Right lobe of liver (tissue), 6 donors: ENCODE data around the gene PDIA5. TPM values are rescaled to one million over a fixed set of nuclear protein-coding genes. Genes with fewer than 3 reads are reported as not detected.

ENCODE experiments used
- ATAC-seq, 4 donors: fragments of 200-7000 bp; cut with Tn5 transposase; one replicate each; pipeline ENCODE4 v1.9.1; 2020; ENCODE audit warnings: mild to moderate bottlenecking in 4 of 4, moderate library complexity in 4 of 4
- DNase-seq, 3 donors: peaks; one replicate each; pipeline ENCODE4 v3.0.0-alpha.2; 2020
- H3K27ac ChIP-seq, 3 donors: fragments of 200-600 bp; one replicate each; pipeline ENCODE4 v1.8.0; 2022
- H3K27me3 ChIP-seq, 2 donors: fragments of 200-600 bp; one replicate each; pipeline ENCODE4 v1.8.0; 2022
- H3K36me3 ChIP-seq, 4 donors: fragments of 200-600 bp; sonication (generic) in 1 of 4; one replicate each; pipeline versions ENCODE4 v1.5.1 to v1.8.0; 2017 to 2022; ENCODE audit warnings: control low read depth in 1 of 4
- H3K4me1 ChIP-seq, 4 donors: fragments of 200-600 bp; sonication (generic) in 1 of 4; one replicate each; pipeline versions ENCODE4 v1.5.1 to v1.8.0; 2017 to 2022; ENCODE audit warnings: control low read depth in 1 of 4
- H3K4me3 ChIP-seq, 3 donors: fragments of 200-600 bp; one replicate each; pipeline ENCODE4 v1.8.0; 2022
- H3K9me3 ChIP-seq, 4 donors: fragments of 200-600 bp; sonication (generic) in 1 of 4; one replicate each; pipeline versions ENCODE4 v1.5.1 to v1.8.0; 2017 to 2022; ENCODE audit warnings: control low read depth in 1 of 4
- CTCF ChIP-seq, 4 donors: fragments of 200-600 bp in 3 of 4; fragments of 450-650 bp in 1 of 4; IDR thresholded peaks; one replicate each; pipeline versions ENCODE4 v1.5.1 to v1.8.0; 2016 to 2022; ENCODE audit warnings: antibody characterized with exemption in 4 of 4, mild to moderate bottlenecking in 2 of 4
- POLR2A ChIP-seq: fragments of 450-650 bp; IDR thresholded peaks from one replicate; pipeline ENCODE4 v1.6.1; 2017; ENCODE audit warnings: antibody characterized with exemption, mild to moderate bottlenecking
- WGBS: methylation state at CpG from one replicate; pipeline ENCODE4 v1.1.6; 2018; ENCODE audit warnings: low coverage, low lambda C conversion rate; ENCODE audit not compliant: insufficient coverage; ENCODE audit errors: missing lambda C conversion rate; 5-methylcytosine and 5-hydroxymethylcytosine counted together
- intact Hi-C, 2 donors: fragments of 100-400 bp; cut with DNase I; formaldehyde crosslinking; loops; one replicate each; pipeline versions ENCODE4 v1.11.2 to v1.14.1; 2022
- total RNA-seq, 6 experiments: library from RNA; depleted of rRNA in 2 of 6; stranded (reverse); fragments of >200 nt in 2 of 6; fragmentation: NEBNext Ultra II Directional in 3 of 6; extraction: Animal tissue kit (Norgen Biotek cat#: 25700) in 3 of 6; gene quantifications; one replicate each; pipeline versions ENCODE4 v1.1.0 to v1.2.4, GENCODE V29; 2016 to 2023
- donor health status: DM: no; HTN: yes; CAD: no.
- donor health status: DM: no; HTN: no; CAD: no.
- donor health status: DM: no; HTN: no; CAD: no.
- donor health status: DM: no; HTN: yes; CAD: no.
- donor health status: DM: no; HTN: yes; CAD: no.

PDIA5 gene
- total RNA-seq, 6 experiments from 2014 or later = 26.2 to 109 (median 51.9) TPM

- ATAC-seq (peak; percentile 60 to 79 (median 66)), DNase-seq (peak; percentile 78 to 92 (median 90))
- H3K4me1 ChIP-seq = peaks cover 2 to 35% (median 20%) of the 10 kb centered on the region in 4 donors
Observed at GRCh38 chr3:123067689-123068600, 1.1 kb downstream of the PDIA5 start.

GRCh38 chr3:123068601-123069381 lies 2.0 kb downstream of the PDIA5 start:
- peaks cover 2 to 35% (median 20%) of the 10 kb centered on the region in 4 donors for H3K4me1 ChIP-seq

More at GRCh38 chr3:123067689-123068600, 1.1 kb downstream of the PDIA5 start:
- intact Hi-C loops = no loop called here
- Histone ChIP-seq H3K27me3 (no peaks in the 10 kb centered on the region), H3K36me3 (no peaks in the 10 kb centered on the region), H3K27ac (peak overlapping the region; percentile 76 to 86 (median 83)), H3K4me3 (peak overlapping the region; percentile 93 to 99 (median 95)), H3K9me3 (no peaks in the 10 kb centered on the region)
- 24% methylated on average over 5 of the region's 24 CpGs for WGBS
- TF ChIP-seq CTCF (IDR thresholded peaks at IDR 0.05) (no peak), POLR2A (peak; percentile 77)

GRCh38 chr3:123070510-123070909 lies 3.7 kb downstream of the PDIA5 start:
- Histone ChIP-seq H3K27me3 (no peaks in the 10 kb centered on the region), H3K4me1 (peaks cover 2 to 46% (median 23%) of the 10 kb centered on the region in 4 donors), H3K36me3 (no peaks in the 10 kb centered on the region), H3K4me3 (peak overlapping the region in 2 of 3 donors; percentile 25 to 99), H3K9me3 (no peaks in the 10 kb centered on the region), H3K27ac (peak overlapping the region in 1 of 3 donors; percentile 86)
- DNase-seq (peak; percentile 71 to 95 (median 94)), ATAC-seq (peak; percentile 29 to 63 (median 61))
- WGBS = 4% methylated on average over 3 of the region's 8 CpGs
- no peak for TF ChIP-seq POLR2A
- intact Hi-C loops = no loop called here

More at GRCh38 chr3:123068601-123069381, 2.0 kb downstream of the PDIA5 start:
- no peaks in the 10 kb centered on the region for H3K9me3 ChIP-seq
- peak overlapping the region; percentile 93 to 99 (median 95) for H3K4me3 ChIP-seq
- peak overlapping the region; percentile 68 to 86 (median 83) for H3K27ac ChIP-seq
- DNase-seq = peak; percentile 41 to 80 (median 76)
- ATAC-seq = peak; percentile 52 to 70 (median 62)
- no peaks in the 10 kb centered on the region for H3K36me3 ChIP-seq
- intact Hi-C loops = no loop called here
- TF ChIP-seq CTCF (IDR thresholded peaks at IDR 0.05) (no peak), POLR2A (no peak)
- no peaks in the 10 kb centered on the region for H3K27me3 ChIP-seq
- 19% methylated on average over 12 of the region's 12 CpGs for WGBS

- no peaks in the 10 kb centered on the region for H3K36me3 ChIP-seq
- WGBS = 43% methylated on average over 5 of the region's 5 CpGs
- TF ChIP-seq POLR2A (no peak), CTCF (IDR thresholded peaks at IDR 0.05) (peak in 1 of 4 donors; percentile 2)
- H3K4me3 ChIP-seq = peak overlapping the region in 2 of 3 donors; percentile 25 to 99
- no peaks in the 10 kb centered on the region for H3K27me3 ChIP-seq
- peaks cover 2 to 52% (median 26%) of the 10 kb centered on the region in 4 donors for H3K4me1 ChIP-seq
- H3K27ac ChIP-seq = peak overlapping the region in 1 of 3 donors; percentile 86
- ATAC-seq (no peak), DNase-seq (no peak)
- intact Hi-C loops = no loop called here
- no peaks in the 10 kb centered on the region for H3K9me3 ChIP-seq
Observed at GRCh38 chr3:123071146-123071545, 4.3 kb downstream of the PDIA5 start.
